ENCODE measurements around the gene FAM222B. TPM values are rescaled to one million over a fixed set of nuclear protein-coding genes. Genes with fewer than 3 reads are reported as not detected.

FAM222B gene
- total RNA-seq, 1 experiment from 2014 or later = 39.5 TPM

Small RNA genes lying within 50 kb of the gene (microRNA-seq; reads per million reads assigned to microRNA genes)
- gene MIR451B = not detected

Other genes starting within 250 kb of the FAM222B start
- 113 TPM in 2 replicates for gene SPAG5, start 243.8 kb downstream of the FAM222B start, total RNA-seq (2022)
- gene RSKR, start 228.6 kb downstream of the FAM222B start, total RNA-seq (2022) = 15.7 and 18.9 TPM in 2 replicates
- 154 and 176 TPM in 2 replicates for gene BLTP2, start 197.6 kb downstream of the FAM222B start, total RNA-seq (2022)
- gene SDF2, start 180.9 kb downstream of the FAM222B start, total RNA-seq (2022) = 63.5 and 64.9 TPM in 2 replicates
- 127 and 129 TPM in 2 replicates for gene SUPT6H, start 180.6 kb downstream of the FAM222B start, total RNA-seq (2022)
- gene PROCA1, start 130.9 kb downstream of the FAM222B start, total RNA-seq (2022) = 4.1 and 4.4 TPM in 2 replicates
- 1.2 and 1.8 TPM in 2 replicates for gene RAB34, start 124.9 kb downstream of the FAM222B start, total RNA-seq (2022)
- 1,980 and 2,181 TPM in 2 replicates for gene RPL23A, start 122.8 kb downstream of the FAM222B start, total RNA-seq (2022)
- 31.7 and 37.9 TPM in 2 replicates for gene TLCD1, start 116.6 kb downstream of the FAM222B start, total RNA-seq (2022)
- 11.0 and 13.4 TPM in 2 replicates for gene NEK8, start 114.0 kb downstream of the FAM222B start, total RNA-seq (2022)
- 140 and 154 TPM in 2 replicates for gene TRAF4, start 98.8 kb downstream of the FAM222B start, total RNA-seq (2022)
- gene ERAL1, start 12.2 kb upstream of the FAM222B start, total RNA-seq (2022) = 77.4 and 85.1 TPM in 2 replicates
- gene FLOT2, start 54.9 kb upstream of the FAM222B start, total RNA-seq (2022) = 182 and 189 TPM in 2 replicates
- gene DHRS13, start 60.3 kb upstream of the FAM222B start, total RNA-seq (2022) = 32.8 and 38.0 TPM in 2 replicates
- gene PHF12, start 108.7 kb upstream of the FAM222B start, total RNA-seq (2022) = 49.9 and 56.5 TPM in 2 replicates
- gene SEZ6, start 163.2 kb upstream of the FAM222B start, total RNA-seq (2022) = not detected in 2 replicates
- 2.1 and 2.2 TPM in 2 replicates for gene PIPOX, start 200.4 kb upstream of the FAM222B start, total RNA-seq (2022)

Measured in Caco-2 (cell line).